HEK293 (cell line): Measurements from ENCODE around the gene RNF217.

Experiments
- BCL11A ChIP-seq: fragments of 450-650 bp; formaldehyde crosslinking; IDR thresholded peaks from 2 replicates; pipeline ENCODE4 v1.5.1; 2016; ENCODE audit warnings: low read depth, missing biosample characterization, missing genetic modification characterization
- MZF1 ChIP-seq: fragments of 450-650 bp; formaldehyde crosslinking; IDR thresholded peaks from 2 replicates; pipeline ENCODE4 v1.5.1; 2017; ENCODE audit warnings: missing biosample characterization, missing genetic modification characterization, borderline replicate concordance
- SCRT1 ChIP-seq: fragments of 450-650 bp; formaldehyde crosslinking; IDR thresholded peaks from 2 replicates; pipeline ENCODE4 v1.5.1; 2016; ENCODE audit warnings: missing biosample characterization, missing genetic modification characterization, borderline replicate concordance
- ZBTB8A ChIP-seq: fragments of 450-650 bp; formaldehyde crosslinking; IDR thresholded peaks from 2 replicates; pipeline ENCODE4 v1.5.1; 2016; ENCODE audit warnings: missing biosample characterization, missing genetic modification characterization
- ZFP3 ChIP-seq: fragments of 450-650 bp; formaldehyde crosslinking; IDR thresholded peaks from 2 replicates; pipeline ENCODE4 v1.5.1; 2016; ENCODE audit warnings: low read depth, missing biosample characterization, missing genetic modification characterization
- ZNF10 ChIP-seq: fragments of 450-650 bp; formaldehyde crosslinking; IDR thresholded peaks from 2 replicates; pipeline ENCODE4 v1.5.1; 2017; ENCODE audit warnings: missing biosample characterization, missing genetic modification characterization
- ZNF184 ChIP-seq: fragments of 450-650 bp; IDR thresholded peaks from 2 replicates; pipeline ENCODE4 v1.5.1; 2018; ENCODE audit warnings: missing biosample characterization, mild to moderate bottlenecking, missing genetic modification characterization
- ZNF404 ChIP-seq: fragments of 450-650 bp; formaldehyde crosslinking; IDR thresholded peaks from 2 replicates; pipeline ENCODE4 v1.5.1; 2017; ENCODE audit warnings: missing biosample characterization, missing genetic modification characterization
- ZNF48 ChIP-seq: fragments of 450-650 bp; formaldehyde crosslinking; IDR thresholded peaks from 2 replicates; pipeline ENCODE4 v1.5.1; 2016; ENCODE audit warnings: missing biosample characterization, missing genetic modification characterization
- ZNF501 ChIP-seq: fragments of 450-650 bp; formaldehyde crosslinking; IDR thresholded peaks from 2 replicates; pipeline ENCODE4 v1.5.1; 2016; ENCODE audit warnings: missing biosample characterization, missing genetic modification characterization
- ZNF521 ChIP-seq: fragments of 450-650 bp; formaldehyde crosslinking; IDR thresholded peaks from 2 replicates; pipeline ENCODE4 v1.5.1; 2017; ENCODE audit warnings: missing biosample characterization, mild to moderate bottlenecking, missing genetic modification characterization
- ZNF785 ChIP-seq: fragments of 450-650 bp; formaldehyde crosslinking; IDR thresholded peaks from 2 replicates; pipeline ENCODE4 v1.5.1; 2016; ENCODE audit warnings: missing biosample characterization, missing genetic modification characterization
- TF ChIP-seq, protein P1 (sequence below): fragments of 450-650 bp; formaldehyde crosslinking; IDR thresholded peaks from 2 replicates; pipeline ENCODE4 v1.5.1; 2016; ENCODE audit warnings: missing biosample characterization, missing genetic modification characterization, borderline replicate concordance
- TF ChIP-seq, protein P2 (sequence below): fragments of 450-650 bp; formaldehyde crosslinking; IDR thresholded peaks from 2 replicates; pipeline ENCODE4 v1.5.1; 2016; ENCODE audit warnings: missing biosample characterization, missing genetic modification characterization
- TF ChIP-seq, protein P3 (sequence below): fragments of 450-650 bp; formaldehyde crosslinking; IDR thresholded peaks from 2 replicates; pipeline ENCODE4 v1.5.1; 2016; ENCODE audit warnings: missing biosample characterization, missing genetic modification characterization
- TF ChIP-seq, protein P4 (sequence below): fragments of 450-650 bp; formaldehyde crosslinking; IDR thresholded peaks from 2 replicates; pipeline ENCODE4 v1.5.1; 2017; ENCODE audit warnings: missing biosample characterization, missing genetic modification characterization
- TF ChIP-seq, protein P5 (sequence below): sonication (generic); formaldehyde crosslinking; IDR thresholded peaks from 2 replicates; pipeline ENCODE4 v1.8.1; 2022; ENCODE audit warnings: mild to moderate bottlenecking, moderate library complexity, missing genetic modification reagents
- TF ChIP-seq, protein P6 (sequence below): fragments of 450-650 bp; formaldehyde crosslinking; IDR thresholded peaks from 2 replicates; pipeline ENCODE4 v1.5.1; 2016; ENCODE audit warnings: missing biosample characterization, missing genetic modification characterization
- TF ChIP-seq, protein P7 (sequence below): fragments of 450-650 bp; formaldehyde crosslinking; IDR thresholded peaks from 2 replicates; pipeline ENCODE4 v1.5.1; 2016; ENCODE audit warnings: missing biosample characterization, missing genetic modification characterization, borderline replicate concordance
- TF ChIP-seq, protein P8 (sequence below): fragments of 450-650 bp; formaldehyde crosslinking; IDR thresholded peaks from 2 replicates; pipeline ENCODE4 v1.5.1; 2016; ENCODE audit warnings: missing biosample characterization, missing genetic modification characterization

The RNF217 gene

DNA sequence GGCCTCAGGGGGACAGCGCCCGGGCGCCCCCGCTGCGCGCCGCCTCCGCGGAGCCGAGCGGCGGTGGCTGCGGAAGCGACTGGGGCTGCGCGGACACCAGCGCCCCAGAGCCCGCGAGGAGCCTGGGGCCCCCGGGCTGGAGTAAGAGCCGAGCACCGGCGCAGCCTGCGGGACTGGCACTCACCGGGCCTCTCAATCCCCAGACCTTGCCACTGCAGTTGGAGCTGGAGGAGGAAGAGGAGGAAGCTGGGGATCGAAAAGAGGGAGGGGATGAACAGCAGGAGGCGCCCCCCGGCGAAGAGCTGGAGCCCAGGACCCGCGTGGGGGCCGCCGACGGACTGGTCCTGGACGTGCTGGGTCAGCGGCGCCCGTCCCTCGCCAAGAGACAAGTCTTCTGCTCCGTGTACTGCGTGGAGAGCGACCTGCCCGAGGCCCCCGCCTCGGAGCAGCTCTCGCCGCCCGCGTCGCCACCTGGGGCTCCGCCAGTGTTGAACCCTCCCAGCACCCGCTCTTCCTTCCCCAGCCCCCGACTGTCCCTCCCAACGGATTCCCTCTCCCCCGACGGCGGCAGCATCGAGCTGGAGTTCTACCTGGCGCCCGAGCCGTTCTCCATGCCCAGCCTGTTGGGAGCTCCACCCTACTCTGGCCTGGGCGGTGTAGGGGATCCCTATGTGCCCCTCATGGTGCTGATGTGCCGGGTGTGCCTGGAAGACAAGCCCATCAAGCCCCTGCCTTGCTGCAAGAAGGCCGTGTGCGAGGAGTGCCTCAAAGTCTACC, 590 bp downstream of the RNF217 start (continued):
- TF ChIP-seq, protein P1, sequence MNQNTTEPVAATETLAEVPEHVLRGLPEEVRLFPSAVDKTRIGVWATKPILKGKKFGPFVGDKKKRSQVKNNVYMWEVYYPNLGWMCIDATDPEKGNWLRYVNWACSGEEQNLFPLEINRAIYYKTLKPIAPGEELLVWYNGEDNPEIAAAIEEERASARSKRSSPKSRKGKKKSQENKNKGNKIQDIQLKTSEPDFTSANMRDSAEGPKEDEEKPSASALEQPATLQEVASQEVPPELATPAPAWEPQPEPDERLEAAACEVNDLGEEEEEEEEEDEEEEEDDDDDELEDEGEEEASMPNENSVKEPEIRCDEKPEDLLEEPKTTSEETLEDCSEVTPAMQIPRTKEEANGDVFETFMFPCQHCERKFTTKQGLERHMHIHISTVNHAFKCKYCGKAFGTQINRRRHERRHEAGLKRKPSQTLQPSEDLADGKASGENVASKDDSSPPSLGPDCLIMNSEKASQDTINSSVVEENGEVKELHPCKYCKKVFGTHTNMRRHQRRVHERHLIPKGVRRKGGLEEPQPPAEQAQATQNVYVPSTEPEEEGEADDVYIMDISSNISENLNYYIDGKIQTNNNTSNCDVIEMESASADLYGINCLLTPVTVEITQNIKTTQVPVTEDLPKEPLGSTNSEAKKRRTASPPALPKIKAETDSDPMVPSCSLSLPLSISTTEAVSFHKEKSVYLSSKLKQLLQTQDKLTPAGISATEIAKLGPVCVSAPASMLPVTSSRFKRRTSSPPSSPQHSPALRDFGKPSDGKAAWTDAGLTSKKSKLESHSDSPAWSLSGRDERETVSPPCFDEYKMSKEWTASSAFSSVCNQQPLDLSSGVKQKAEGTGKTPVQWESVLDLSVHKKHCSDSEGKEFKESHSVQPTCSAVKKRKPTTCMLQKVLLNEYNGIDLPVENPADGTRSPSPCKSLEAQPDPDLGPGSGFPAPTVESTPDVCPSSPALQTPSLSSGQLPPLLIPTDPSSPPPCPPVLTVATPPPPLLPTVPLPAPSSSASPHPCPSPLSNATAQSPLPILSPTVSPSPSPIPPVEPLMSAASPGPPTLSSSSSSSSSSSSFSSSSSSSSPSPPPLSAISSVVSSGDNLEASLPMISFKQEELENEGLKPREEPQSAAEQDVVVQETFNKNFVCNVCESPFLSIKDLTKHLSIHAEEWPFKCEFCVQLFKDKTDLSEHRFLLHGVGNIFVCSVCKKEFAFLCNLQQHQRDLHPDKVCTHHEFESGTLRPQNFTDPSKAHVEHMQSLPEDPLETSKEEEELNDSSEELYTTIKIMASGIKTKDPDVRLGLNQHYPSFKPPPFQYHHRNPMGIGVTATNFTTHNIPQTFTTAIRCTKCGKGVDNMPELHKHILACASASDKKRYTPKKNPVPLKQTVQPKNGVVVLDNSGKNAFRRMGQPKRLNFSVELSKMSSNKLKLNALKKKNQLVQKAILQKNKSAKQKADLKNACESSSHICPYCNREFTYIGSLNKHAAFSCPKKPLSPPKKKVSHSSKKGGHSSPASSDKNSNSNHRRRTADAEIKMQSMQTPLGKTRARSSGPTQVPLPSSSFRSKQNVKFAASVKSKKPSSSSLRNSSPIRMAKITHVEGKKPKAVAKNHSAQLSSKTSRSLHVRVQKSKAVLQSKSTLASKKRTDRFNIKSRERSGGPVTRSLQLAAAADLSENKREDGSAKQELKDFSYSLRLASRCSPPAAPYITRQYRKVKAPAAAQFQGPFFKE (tag by site-specific recombination) = no peak
- TF ChIP-seq, protein P2, sequence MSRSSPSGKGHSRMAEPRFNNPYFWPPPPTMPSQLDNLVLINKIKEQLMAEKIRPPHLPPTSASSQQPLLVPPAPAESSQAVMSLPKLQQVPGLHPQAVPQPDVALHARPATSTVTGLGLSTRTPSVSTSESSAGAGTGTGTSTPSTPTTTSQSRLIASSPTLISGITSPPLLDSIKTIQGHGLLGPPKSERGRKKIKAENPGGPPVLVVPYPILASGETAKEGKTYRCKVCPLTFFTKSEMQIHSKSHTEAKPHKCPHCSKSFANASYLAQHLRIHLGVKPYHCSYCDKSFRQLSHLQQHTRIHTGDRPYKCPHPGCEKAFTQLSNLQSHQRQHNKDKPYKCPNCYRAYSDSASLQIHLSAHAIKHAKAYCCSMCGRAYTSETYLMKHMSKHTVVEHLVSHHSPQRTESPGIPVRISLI (tag by site-specific recombination) = no peak
- peak; percentile 79 for TF ChIP-seq ZBTB8A (tag by site-specific recombination)
- TF ChIP-seq ZNF184 = no peak
- TF ChIP-seq, protein P3, sequence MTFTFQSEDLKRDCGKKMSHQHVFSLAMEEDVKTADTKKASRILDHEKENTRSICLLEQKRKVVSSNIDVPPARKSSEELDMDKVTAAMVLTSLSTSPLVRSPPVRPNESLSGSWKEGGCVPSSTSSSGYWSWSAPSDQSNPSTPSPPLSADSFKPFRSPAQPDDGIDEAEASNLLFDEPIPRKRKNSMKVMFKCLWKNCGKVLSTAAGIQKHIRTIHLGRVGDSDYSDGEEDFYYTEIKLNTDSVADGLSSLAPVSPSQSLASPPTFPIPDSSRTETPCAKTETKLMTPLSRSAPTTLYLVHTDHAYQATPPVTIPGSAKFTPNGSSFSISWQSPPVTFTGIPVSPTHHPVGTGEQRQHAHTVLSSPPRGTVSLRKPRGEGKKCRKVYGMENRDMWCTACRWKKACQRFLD (tag by site-specific recombination) = no peak
- no peak for TF ChIP-seq BCL11A (tag by site-specific recombination)
- TF ChIP-seq, protein P4, sequence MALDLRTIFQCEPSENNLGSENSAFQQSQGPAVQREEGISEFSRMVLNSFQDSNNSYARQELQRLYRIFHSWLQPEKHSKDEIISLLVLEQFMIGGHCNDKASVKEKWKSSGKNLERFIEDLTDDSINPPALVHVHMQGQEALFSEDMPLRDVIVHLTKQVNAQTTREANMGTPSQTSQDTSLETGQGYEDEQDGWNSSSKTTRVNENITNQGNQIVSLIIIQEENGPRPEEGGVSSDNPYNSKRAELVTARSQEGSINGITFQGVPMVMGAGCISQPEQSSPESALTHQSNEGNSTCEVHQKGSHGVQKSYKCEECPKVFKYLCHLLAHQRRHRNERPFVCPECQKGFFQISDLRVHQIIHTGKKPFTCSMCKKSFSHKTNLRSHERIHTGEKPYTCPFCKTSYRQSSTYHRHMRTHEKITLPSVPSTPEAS (tag by site-specific recombination) = 0 out of 2 replicates have a peak, but pooled peaks have one; percentile 13
- TF ChIP-seq ZNF10 (tag by site-specific recombination) = no peak; the same call in 1 of the 2 replicates
- no peak for TF ChIP-seq ZNF404 (tag by site-specific recombination)
- TF ChIP-seq MZF1 = peak; percentile 89
- TF ChIP-seq ZNF521 (tag by site-specific recombination) = no peak
- TF ChIP-seq ZNF785 (tag by site-specific recombination) = no peak
- TF ChIP-seq ZFP3 (tag by site-specific recombination) = no peak
- TF ChIP-seq, protein P5, sequence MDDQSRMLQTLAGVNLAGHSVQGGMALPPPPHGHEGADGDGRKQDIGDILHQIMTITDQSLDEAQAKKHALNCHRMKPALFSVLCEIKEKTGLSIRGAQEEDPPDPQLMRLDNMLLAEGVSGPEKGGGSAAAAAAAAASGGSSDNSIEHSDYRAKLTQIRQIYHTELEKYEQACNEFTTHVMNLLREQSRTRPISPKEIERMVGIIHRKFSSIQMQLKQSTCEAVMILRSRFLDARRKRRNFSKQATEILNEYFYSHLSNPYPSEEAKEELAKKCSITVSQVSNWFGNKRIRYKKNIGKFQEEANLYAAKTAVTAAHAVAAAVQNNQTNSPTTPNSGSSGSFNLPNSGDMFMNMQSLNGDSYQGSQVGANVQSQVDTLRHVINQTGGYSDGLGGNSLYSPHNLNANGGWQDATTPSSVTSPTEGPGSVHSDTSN (CRISPR knock-in tag) = no peak
- TF ChIP-seq ZNF48 (tag by site-specific recombination) = no peak
- TF ChIP-seq, protein P6, sequence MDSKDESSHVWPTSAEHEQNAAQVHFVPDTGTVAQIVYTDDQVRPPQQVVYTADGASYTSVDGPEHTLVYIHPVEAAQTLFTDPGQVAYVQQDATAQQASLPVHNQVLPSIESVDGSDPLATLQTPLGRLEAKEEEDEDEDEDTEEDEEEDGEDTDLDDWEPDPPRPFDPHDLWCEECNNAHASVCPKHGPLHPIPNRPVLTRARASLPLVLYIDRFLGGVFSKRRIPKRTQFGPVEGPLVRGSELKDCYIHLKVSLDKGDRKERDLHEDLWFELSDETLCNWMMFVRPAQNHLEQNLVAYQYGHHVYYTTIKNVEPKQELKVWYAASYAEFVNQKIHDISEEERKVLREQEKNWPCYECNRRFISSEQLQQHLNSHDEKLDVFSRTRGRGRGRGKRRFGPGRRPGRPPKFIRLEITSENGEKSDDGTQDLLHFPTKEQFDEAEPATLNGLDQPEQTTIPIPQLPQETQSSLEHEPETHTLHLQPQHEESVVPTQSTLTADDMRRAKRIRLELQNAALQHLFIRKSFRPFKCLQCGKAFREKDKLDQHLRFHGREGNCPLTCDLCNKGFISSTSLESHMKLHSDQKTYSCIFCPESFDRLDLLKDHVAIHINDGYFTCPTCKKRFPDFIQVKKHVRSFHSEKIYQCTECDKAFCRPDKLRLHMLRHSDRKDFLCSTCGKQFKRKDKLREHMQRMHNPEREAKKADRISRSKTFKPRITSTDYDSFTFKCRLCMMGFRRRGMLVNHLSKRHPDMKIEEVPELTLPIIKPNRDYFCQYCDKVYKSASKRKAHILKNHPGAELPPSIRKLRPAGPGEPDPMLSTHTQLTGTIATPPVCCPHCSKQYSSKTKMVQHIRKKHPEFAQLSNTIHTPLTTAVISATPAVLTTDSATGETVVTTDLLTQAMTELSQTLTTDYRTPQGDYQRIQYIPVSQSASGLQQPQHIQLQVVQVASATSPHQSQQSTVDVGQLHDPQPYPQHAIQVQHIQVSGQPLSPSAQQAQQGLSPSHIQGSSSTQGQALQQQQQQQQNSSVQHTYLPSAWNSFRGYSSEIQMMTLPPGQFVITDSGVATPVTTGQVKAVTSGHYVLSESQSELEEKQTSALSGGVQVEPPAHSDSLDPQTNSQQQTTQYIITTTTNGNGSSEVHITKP (tag by site-specific recombination) = peak; percentile 80
- TF ChIP-seq, protein P7, sequence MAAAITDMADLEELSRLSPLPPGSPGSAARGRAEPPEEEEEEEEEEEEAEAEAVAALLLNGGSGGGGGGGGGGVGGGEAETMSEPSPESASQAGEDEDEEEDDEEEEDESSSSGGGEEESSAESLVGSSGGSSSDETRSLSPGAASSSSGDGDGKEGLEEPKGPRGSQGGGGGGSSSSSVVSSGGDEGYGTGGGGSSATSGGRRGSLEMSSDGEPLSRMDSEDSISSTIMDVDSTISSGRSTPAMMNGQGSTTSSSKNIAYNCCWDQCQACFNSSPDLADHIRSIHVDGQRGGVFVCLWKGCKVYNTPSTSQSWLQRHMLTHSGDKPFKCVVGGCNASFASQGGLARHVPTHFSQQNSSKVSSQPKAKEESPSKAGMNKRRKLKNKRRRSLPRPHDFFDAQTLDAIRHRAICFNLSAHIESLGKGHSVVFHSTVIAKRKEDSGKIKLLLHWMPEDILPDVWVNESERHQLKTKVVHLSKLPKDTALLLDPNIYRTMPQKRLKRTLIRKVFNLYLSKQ (tag by site-specific recombination) = no peak
- no peak for TF ChIP-seq SCRT1
- TF ChIP-seq, protein P8, sequence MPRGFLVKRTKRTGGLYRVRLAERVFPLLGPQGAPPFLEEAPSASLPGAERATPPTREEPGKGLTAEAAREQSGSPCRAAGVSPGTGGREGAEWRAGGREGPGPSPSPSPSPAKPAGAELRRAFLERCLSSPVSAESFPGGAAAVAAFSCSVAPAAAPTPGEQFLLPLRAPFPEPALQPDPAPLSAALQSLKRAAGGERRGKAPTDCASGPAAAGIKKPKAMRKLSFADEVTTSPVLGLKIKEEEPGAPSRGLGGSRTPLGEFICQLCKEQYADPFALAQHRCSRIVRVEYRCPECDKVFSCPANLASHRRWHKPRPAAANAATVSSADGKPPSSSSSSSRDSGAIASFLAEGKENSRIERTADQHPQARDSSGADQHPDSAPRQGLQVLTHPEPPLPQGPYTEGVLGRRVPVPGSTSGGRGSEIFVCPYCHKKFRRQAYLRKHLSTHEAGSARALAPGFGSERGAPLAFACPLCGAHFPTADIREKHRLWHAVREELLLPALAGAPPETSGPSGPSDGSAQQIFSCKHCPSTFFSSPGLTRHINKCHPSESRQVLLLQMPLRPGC (tag by site-specific recombination) = no peak
- 0 out of 2 replicates have a peak, but pooled peaks have one; percentile 42 for TF ChIP-seq ZNF501 (tag by site-specific recombination)
